HL-60 (cell line): ENCODE data around the gene CAVIN2.

Experiments
- DNase-seq, 2 experiments: peaks; one replicate each; pipeline ENCODE4 v3.0.0-alpha.2; 2010 to 2020; ENCODE audit warnings: low read depth in 1 of 2, low spot score in 1 of 2
- H3K27ac ChIP-seq: fragments of 250-450 bp; sonication (Bioruptor Pico); replicated peaks from 2 replicates; pipeline ENCODE4 v1.5.1; 2020; ENCODE audit warnings: mild to moderate bottlenecking, moderate library complexity
- H3K27me3 ChIP-seq: fragments of 250-450 bp; sonication (Bioruptor Pico); 2 replicates; pipeline ENCODE4 v1.5.1; 2021; ENCODE audit warnings: mild to moderate bottlenecking, moderate library complexity; ENCODE audit not compliant: insufficient read depth, poor library complexity, severe bottlenecking
- H3K4me3 ChIP-seq: replicated peaks from 2 replicates; pipeline ENCODE4 v1.5.1; 2011; ENCODE audit warnings: mild to moderate bottlenecking, control low read depth, low read length; ENCODE audit not compliant: insufficient read depth
- GABPA ChIP-seq: IDR thresholded peaks from 2 replicates; pipeline ENCODE4 v1.6.1; 2012; ENCODE audit warnings: low read depth
- POLR2AphosphoS5 ChIP-seq: IDR thresholded peaks from 2 replicates; pipeline ENCODE4 v1.6.1; 2012; ENCODE audit warnings: low read depth
- REST ChIP-seq: IDR thresholded peaks from 2 replicates; pipeline ENCODE4 v1.6.1; 2012; ENCODE audit warnings: low read depth; ENCODE audit not compliant: insufficient replicate concordance
- SPI1 ChIP-seq: IDR thresholded peaks from 2 replicates; pipeline ENCODE4 v1.6.1; 2012; ENCODE audit warnings: low read depth, mild to moderate bottlenecking, borderline replicate concordance
- TF ChIP-seq, protein P1 (sequence below): IDR thresholded peaks from one replicate; pipeline ENCODE4 v1.5.1; 2011; ENCODE audit warnings: low read length, control low read depth, inconsistent platforms; ENCODE audit not compliant: insufficient read depth

CAVIN2 gene

DNA sequence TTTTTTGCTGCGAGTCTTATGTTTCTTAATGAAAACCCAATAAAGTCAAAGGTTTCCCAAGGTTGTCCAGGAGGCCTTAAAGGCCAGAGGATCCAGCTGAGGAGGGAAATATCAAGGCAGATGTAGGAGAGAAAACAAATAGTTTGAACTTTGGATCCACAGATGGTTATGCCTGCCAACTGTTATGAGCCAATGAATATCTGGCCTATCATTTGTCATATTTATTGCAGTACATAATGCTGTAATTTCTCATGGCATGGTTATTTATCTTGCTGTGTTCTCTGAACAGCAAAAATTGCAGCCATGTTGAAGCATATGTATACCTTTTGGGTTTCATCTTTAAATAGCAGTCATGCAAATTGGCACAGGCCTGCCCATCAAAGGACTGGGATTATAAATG lies 38.2 kb upstream of the CAVIN2 start:
- TF ChIP-seq POLR2AphosphoS5, result no peak
- TF ChIP-seq GABPA, result no peak
- TF ChIP-seq REST, result no peak
- H3K27ac ChIP-seq, result no peak overlapping the region
- no peak for DNase-seq

GRCh38 chr2:191881982-191882816 lies 35.3 kb upstream of the CAVIN2 start:
- DNase-seq, result no peak
- TF ChIP-seq GABPA (no peak), POLR2AphosphoS5 (no peak), REST (no peak), SPI1 (no peak)
- TF ChIP-seq, protein P1, sequence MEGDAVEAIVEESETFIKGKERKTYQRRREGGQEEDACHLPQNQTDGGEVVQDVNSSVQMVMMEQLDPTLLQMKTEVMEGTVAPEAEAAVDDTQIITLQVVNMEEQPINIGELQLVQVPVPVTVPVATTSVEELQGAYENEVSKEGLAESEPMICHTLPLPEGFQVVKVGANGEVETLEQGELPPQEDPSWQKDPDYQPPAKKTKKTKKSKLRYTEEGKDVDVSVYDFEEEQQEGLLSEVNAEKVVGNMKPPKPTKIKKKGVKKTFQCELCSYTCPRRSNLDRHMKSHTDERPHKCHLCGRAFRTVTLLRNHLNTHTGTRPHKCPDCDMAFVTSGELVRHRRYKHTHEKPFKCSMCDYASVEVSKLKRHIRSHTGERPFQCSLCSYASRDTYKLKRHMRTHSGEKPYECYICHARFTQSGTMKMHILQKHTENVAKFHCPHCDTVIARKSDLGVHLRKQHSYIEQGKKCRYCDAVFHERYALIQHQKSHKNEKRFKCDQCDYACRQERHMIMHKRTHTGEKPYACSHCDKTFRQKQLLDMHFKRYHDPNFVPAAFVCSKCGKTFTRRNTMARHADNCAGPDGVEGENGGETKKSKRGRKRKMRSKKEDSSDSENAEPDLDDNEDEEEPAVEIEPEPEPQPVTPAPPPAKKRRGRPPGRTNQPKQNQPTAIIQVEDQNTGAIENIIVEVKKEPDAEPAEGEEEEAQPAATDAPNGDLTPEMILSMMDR, result no peak
- Histone ChIP-seq H3K27ac (no peak overlapping the region), H3K4me3 (no peak overlapping the region), H3K27me3 (no peaks in the 10 kb centered on the region)

More for the DNA sequence above, 38.2 kb upstream of the CAVIN2 start:
- Histone ChIP-seq H3K4me3 (no peak overlapping the region), H3K27me3 (no peaks in the 10 kb centered on the region)

- TF ChIP-seq SPI1, result no peak
- TF ChIP-seq GABPA, result no peak
- TF ChIP-seq REST, result no peak
- no peak for TF ChIP-seq POLR2AphosphoS5
- TF ChIP-seq, protein P1, result no peak
- no peak overlapping the region for H3K4me3 ChIP-seq
- no peaks in the 10 kb centered on the region for H3K27me3 ChIP-seq
- no peak for DNase-seq
- H3K27ac ChIP-seq, result no peak overlapping the region
Measured at GRCh38 chr2:191878548-191879279, 31.8 kb upstream of the CAVIN2 start.
